ENCODE results near the gene CLEC16A.

DNA sequence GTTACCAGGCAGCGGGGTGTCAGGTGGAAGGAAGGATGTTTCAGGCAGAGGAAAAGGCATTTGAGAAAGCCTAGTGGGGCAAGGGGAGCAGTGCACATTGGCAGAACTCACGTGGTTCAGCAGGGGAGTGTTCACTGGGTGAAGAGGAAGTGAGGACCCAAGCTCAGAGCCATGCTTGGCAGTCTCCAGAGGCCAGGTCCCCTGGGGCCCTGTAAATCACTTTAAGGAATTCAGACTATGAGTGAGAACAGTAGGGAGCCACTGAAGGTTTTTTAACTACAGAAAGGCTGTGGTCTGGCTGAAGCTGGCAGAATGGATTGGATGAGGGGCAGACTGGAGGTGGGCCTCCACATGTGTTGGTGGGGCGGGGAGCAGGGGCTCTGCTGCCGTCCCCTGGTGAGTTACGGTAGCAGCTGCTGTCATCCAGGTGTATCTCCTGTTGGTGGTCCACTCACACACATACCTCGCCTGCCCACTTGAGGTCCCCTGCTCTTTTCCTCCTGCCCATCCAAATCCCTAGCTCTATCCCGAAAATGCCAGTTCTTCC, 5.1 kb downstream of the CLEC16A start:
- TF ChIP-seq, protein P1, sequence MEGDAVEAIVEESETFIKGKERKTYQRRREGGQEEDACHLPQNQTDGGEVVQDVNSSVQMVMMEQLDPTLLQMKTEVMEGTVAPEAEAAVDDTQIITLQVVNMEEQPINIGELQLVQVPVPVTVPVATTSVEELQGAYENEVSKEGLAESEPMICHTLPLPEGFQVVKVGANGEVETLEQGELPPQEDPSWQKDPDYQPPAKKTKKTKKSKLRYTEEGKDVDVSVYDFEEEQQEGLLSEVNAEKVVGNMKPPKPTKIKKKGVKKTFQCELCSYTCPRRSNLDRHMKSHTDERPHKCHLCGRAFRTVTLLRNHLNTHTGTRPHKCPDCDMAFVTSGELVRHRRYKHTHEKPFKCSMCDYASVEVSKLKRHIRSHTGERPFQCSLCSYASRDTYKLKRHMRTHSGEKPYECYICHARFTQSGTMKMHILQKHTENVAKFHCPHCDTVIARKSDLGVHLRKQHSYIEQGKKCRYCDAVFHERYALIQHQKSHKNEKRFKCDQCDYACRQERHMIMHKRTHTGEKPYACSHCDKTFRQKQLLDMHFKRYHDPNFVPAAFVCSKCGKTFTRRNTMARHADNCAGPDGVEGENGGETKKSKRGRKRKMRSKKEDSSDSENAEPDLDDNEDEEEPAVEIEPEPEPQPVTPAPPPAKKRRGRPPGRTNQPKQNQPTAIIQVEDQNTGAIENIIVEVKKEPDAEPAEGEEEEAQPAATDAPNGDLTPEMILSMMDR (IDR thresholded peaks at IDR 0.05) = no peak
- no peak for TF ChIP-seq POLR2A (IDR thresholded peaks at IDR 0.05)

All from thyroid gland (tissue), 4 donors.